GM18858 (cell line): ENCODE data around the gene FPR2.

ENCODE experiments used
- ATAC-seq: cut with Tn5 transposase; IDR thresholded peaks from one replicate; pipeline ENCODE4 v1.9.1; 2021; ENCODE audit not compliant: unreplicated experiment

The FPR2 gene

DNA sequence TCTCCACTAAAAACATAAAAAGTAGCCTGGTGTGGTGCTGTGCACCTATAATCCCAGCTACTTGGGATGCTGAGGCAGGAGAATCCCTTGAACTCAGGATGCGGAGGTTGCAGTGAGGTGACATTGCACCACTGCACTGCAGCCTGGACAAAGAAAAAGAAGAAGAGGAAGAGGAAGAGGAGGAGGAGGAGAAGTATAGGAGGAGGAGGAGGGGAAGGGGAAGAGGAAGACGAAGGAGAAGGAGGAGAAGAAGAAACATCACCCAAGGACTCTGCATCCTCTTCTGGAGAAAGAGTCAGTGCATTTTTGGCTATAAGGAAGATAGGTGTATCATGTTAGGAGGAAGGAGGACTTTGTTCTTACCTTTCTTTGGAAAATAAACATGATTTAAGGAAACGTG, 21.0 kb downstream of the FPR2 start:
- no peak for ATAC-seq

DNA sequence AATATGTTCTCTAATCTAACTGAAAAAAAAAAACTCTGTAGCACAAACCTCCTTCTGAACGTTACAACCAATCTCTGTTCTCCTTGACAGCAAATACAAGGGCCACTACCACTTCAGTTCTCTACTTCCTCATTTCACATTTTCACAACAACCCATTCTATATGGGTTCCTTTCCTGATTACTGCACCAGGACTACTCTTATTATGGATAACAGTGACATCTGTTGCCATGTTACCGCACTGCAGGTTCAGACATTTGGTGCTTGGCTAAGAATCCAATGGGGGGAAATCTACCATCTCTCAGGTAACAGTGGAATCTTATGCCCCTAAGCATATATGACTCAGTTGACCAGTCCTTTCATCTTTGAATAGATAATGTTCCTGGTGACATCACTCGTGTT, 22.4 kb downstream of the FPR2 start:
- ATAC-seq, result no peak

DNA sequence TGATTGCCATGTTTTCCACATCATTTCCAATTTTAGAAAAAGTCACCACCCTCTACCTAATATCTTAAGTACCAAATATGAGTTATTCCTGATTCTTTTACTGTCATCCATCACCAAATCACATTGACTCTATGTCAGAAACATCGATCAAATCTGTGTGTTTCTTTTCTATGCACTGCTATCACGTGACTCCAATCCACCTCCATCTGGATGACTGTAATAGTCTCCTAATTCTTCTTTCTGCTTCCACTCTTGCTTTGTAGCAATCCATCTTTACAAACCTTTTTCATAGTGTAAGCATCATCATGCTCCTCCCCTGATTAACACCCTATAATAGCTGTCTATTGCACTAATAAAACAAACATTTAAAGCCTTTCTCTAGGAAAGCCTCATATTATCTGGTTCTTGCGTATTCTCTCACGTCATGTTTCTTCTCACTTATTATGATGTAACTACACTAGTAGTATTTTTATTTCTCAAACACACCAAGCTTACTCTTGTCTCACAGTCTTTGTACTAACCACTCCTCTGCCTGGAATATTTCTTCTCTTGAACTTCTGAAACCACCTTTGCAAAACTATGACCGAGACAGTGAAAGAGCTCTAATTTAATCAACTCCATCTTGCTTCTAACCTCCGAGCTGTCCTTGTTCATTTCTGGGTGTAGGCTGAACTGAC, 23.3 kb downstream of the FPR2 start:
- no peak for ATAC-seq

DNA sequence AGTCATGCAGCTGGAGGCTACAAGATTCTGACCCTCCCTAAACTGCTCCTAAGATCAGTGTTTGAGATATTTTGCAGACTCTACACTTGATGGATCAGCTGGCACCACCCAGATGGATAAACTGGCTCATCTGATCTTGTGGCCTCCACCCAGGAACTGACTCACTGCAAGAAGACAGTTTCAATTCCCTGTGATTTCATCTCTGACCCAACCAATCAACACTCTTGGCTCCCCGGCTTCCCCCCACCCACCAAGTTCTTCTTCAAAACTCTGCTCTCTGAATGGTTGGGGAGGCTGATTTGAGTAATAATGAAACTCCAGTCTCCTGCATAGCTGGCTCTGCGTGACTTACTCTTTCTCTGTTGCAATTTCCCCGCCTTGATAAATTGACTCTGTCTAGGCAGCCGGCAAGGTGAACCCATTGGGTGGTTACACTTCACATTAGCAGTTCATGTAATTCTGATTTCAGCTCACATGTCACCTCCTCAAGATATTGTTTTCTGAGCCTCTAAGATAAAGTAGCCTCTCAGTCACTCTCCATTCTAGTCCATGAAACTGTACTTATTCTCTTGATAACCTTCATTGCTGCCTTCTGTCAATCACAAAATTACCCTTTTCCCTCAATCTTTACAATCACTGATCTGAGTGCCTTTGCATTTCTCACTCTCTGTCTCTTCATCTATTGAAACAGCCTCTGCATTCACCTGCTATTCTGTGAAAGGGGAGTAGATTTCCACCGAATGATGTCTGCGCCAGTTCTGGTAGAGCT, 24.1 kb downstream of the FPR2 start:
- no peak for ATAC-seq

DNA sequence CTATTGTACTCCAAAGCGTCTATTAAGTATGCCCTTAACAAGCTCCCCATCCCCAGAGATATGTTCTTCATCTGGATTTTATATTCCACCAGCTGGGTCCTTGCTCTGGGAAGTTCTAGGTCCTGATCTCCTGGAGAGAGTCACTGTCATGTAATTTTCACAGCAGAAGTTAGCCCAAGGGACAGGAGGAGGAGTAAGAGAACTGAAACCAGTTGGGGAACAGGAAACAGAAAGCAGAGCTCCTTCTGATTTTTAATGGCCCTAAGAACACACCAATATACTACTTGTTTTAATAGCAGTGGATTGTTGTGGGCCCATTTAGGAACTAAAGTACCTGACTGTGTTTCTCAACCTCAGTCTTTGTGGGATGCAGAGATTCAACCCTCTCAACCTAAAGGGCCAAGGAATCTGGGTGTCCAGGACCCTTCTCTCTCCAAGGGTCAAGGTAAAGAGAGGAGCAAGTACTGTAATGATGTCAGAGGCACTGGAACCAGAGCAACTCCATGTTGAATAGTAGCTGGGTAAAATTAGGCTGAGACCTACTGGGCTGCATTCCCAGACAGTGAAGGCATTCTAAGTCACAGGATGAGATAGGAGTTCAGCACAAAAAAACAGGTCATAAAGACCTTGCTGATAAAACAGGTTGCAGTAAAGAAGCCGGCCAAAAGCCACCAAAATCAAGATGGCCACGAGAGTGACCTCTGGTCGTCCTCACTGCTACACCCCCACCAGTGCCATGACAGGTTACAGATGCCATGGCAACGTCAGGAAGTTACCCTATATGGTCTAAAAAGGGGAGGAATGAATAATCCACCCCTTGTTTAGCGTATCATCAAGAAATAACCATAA, 25.9 kb downstream of the FPR2 start:
- ATAC-seq, result no peak

DNA sequence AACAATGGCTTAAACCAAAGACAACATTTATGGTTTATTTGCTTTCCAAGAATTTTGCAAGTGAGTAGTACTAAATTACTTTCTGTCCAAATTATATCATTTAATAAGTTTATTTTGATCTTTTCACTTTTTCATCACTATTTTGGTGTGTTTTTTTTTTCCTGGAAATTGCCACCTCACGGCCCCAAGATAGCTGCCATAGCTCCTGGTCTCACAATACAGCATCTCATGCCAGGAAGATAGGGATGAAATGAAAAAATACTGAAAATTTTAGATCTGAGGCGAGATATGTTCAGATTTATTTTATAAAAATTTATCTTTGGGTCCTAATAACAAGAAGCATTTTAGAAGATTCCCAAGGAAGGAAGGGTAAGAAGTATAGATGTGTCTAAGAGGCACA, 27.0 kb downstream of the FPR2 start:
- no peak for ATAC-seq

DNA sequence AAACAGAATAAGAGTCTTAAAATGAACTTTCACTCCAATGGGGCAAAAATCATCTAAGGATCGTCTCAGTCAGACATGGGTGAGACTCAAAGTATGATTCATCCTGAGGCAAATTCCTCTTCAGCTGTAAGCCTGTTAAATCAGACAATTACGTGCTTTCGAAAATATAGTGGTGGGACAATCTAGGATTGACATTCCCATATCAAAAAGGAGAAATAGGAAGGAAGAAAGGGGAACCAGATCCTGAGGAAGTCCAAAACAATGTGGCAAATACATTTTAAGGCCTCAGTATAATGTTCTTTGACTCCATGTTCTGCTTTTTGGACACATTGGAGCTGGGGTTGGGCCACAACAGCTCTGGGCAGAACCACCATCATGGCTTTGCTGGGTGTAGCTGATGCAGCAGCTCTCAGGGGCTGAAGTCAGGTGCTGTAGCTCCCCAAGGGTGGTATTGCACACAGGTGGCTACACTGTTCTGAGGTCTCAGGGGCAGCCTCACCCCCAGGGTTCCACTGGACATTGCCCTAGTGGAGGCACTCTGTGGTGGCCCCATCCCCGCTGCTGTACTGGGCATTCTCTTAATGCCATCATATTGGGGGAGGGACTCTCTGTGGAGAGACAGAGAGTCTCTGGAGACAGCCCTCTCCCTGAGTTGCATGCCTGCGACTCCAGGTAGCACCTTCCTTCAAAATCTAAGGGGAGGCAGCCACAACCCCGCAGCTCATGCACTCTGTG, 28.2 kb downstream of the FPR2 start:
- ATAC-seq, result no peak

DNA sequence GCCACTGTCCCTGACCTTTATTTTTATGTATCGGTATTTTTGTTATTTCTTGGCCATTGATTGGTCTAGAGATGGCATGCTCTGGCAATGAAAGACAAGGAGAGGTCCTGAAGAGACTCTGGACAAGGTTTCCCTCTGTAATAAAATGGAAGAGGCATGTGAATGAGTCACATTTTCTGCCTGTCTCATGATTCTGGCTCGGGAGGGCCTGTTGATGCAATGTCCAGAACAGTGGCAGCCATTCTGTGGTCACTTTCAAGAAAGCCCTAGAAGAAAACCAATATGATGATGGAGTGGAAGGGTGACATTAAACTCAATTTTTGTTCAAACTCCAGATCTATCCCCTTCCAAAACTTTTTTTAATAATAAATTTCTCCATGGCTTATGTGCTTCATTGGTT, 32.0 kb downstream of the FPR2 start:
- no peak for ATAC-seq

DNA sequence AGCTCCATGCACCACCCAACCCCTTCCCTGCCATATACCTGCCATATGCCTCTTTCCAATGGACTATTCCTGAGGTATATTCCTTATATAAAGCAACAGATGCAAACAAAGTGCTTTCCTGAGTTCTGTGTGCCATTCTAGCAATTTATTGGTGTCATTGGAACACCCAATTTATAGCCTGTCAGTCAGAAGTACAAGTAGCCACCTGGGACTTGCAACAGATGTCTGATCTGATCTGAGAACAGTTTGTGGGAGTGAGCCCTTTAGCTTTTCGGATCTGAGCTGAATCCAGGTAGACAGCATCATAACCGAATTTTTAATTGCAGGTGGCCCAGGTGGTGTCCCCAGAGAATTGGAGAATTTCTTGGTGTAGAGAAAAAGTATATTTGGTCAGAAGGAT, 33.0 kb downstream of the FPR2 start:
- ATAC-seq, result no peak

DNA sequence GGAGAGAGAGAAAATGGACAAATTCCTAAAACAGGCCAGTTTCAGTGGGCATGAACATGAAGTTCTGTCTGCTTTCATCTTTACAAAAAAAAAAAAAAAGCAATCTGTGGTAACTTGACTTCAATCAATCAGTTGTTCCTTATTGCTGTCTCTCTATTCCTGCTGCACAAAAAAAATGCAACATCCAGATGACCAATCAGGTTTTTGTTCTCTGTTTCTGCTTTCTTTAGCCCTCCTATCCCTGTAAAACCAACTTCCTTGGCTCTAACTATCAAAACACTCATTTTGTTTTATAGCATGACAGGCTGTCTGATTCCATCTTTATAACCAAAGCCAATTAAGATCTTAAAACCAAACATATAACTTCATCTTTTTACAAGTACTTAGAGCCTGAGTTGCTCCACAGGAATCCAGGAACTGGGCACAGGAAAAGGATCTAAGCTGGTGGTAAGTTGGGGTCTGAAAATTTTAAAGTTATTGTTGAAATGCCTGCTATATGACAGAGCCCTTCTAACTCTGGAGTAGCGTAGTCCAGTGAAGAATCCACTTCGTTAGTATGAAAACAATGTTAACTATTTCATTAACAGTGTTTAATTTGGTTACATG, 34.0 kb downstream of the FPR2 start, which contains the start of gene FPR3:
TSS of gene FPR3 (plus strand) at position 273 of the 606 bp plus-strand sequence. CDS start 28,592 bp downstream, outside the sequence.
- no peak for ATAC-seq

DNA sequence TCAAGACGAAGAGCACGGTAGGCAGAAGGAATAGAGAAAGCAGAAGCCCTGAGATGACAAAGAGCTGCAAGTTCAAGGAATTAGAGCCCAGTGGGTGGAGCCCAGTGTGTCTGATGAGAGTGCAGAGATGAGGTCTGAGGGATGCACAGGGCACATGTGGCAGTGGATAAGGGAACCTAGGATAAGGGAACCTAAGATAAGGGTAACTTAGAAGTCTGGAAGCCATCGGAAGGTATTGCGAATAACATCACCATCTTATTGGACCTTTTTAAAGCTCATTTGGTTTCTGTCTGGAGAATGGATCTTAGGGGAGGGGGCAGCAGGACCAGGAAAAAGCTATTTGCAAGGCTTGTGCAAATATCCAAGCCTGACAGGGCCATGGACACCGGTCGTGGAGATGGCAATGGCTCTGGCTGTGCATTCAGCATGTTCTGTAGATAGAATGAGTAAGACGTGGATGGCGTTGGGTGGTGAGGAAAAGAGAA, 35.3 kb downstream of the FPR2 start:
- ATAC-seq, result no peak

DNA sequence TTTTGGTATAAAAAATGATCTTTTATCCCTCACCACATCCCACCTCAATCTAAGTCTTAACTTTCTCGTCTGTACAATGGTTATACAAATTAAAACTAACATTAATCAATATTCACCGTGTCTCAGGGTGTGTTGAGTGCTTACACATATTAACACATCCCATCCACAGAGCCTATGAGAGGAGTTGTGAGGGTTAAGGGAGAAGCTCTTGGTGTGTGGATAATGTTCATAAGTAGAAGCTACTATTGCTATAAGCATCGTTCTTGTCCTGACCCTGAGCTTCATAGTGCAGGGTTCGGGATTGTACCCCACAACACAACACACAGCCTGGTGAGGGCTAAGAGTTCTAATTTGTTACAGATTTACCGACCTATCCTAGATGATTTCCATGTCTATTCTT, 36.5 kb downstream of the FPR2 start:
- no peak for ATAC-seq

DNA sequence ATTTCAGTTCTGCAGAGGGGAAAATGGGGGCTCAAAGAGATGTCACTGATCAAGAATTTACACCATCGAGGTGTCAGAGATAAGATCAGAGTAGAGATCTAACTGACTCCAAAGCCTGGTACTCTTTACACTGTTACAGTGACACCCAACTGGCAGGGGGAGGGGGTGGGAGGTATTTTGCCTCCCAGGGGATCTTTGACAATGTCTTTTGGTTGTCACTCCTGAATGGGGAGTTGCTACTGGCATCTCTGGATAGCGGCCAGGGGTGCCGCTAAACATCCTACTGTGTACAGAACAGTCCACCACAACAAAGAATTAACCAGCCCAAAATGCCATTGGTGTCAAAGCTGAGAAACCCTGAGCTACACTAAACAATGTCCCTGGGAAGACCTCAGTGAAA, 37.1 kb downstream of the FPR2 start:
- no peak for ATAC-seq

DNA sequence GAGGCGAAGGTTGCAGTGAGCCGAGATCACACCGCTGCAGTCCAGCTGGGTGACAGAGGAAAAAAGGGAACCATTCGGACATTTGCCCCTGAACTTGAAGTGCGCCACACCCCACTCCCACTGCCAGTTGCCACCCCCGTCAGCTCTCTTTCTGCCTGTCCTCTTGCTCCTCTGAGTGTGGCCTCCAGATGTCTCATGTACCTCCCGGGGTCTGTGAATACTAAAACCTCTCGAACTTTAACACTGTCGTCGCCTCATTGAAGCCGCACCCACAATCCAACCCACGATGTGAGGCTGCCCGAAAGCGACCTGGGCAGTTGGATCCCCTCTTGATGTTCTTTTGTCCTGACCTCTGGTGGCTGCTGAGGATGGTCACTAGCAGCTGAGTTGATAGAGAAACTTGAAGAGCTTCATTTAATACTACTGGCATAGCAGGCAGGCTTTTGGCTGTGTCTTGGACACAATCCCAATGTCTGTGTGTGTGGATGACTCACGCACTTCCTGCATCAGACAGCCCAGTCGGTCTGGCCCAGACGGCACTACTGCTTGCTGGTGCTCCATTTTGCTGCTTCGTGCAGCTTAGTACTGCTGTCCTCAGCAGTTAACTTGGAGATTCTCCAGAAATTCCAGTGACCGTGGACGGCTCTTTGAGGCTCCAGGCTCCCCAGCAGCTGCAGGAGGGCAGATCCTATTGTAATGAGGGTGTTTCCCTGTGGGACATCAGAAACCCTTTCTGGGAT, 38.2 kb downstream of the FPR2 start:
- ATAC-seq, result no peak

DNA sequence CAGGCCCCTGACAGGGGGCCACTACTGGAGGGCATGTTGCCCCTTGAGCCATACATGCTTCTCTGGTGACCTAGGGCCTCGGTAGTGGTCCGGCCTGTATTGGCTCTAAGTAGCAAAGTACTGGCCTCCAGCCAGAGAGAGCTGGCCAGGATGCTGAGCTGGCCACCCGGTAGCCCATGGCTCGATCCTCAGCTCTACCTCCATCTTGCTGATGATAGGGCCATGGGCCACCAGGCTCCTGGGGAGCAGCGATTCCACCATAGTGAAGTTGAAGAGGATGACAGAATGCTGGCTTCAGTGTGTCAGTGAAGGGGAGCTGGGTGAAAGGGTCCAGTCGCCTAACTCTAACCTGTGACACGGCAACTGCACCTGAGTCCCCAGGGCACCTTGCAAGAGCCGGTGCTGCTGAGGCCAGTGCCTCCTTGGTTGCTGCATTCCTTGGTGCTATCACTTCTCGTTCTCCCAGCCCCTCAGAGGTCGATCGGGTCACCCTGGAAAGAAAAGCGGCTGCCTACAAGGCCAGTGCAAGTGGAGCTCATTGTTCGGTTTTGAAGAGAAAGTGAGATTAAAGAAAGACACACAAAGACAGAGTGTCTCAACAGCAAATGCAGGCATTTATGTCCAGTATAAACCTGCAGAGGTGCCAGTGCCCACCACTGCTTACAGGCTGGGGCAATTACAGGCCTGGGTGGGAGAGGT, 38.9 kb downstream of the FPR2 start:
- no peak for ATAC-seq

DNA sequence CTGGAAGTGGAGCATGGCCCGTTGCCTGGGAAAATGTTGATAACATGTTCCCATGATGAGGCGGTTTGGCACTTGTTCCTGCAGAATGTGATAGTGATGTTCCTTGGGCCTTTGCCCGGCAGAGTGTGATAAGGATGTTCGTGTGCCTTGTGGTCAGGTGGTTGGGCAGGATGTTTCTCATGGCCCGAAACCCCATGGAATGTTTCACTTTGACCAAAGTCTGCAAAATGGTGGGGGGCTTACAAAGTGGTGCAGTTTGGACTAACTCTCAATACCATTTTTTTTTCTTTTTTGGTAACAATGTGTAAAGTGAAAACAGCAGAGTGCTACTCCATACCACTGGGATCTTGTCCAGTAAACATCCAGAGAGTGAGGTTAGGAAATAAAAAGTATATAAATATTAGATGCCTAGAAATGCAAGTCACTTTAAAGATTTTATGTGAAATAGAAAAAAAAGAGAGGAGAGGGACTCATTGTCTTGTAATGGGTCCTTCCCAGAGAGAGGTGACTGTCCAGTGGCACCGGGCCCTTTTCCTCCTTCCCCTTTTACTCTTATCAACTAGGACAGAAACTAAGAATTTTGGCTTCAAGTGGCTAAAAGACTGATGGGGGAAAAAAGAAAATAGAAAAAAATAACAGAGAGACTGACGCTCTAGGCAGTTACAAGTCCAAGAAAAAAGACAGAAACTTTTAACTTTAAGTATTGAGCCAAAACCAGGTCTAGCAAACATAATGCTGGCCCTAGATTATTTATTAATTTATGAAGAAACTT, 39.7 kb downstream of the FPR2 start:
- no peak for ATAC-seq

DNA sequence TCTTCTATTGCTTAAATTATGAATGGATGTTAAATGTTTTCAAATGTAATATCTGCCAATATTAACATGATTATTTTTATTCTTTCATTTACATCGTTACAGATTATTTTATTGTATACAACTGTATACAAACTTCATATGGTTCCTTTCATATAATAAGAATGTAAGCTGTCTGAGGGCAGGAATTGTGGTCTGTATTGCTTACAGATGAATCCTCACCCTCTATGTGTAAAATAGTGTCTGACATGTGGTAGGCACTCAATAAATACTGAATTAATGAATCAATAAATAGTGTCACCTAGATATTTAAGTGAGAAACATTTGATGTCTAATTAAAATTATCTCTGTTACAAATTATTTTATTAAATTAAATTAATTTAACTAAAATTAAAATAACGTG, 41.8 kb downstream of the FPR2 start:
- ATAC-seq, result no peak

DNA sequence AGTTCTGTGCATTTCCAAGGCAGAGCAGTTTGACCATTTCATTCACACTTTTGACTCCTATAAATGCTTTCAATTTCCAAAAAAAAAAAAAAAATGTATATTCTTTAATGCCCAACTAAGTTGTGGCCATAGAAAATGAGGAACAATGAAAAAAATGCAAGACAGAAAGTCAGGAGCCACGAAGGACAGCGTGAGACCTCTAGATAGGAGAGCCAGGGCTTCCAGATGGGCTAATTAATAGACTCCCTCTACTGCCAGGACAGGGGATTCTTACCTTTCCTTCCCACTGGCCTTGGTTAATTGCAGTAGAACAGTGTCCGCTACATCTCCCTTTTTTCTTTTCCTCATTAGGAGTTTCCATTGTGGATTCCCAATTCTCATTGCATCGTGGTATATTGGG, 42.5 kb downstream of the FPR2 start:
- no peak for ATAC-seq
